Measurements from ENCODE around the gene FOXK2.

GRCh38 chr17:82494236-82495055 is 25.1 kb upstream of the FOXK2 start:
- TF ChIP-seq, protein P1, sequence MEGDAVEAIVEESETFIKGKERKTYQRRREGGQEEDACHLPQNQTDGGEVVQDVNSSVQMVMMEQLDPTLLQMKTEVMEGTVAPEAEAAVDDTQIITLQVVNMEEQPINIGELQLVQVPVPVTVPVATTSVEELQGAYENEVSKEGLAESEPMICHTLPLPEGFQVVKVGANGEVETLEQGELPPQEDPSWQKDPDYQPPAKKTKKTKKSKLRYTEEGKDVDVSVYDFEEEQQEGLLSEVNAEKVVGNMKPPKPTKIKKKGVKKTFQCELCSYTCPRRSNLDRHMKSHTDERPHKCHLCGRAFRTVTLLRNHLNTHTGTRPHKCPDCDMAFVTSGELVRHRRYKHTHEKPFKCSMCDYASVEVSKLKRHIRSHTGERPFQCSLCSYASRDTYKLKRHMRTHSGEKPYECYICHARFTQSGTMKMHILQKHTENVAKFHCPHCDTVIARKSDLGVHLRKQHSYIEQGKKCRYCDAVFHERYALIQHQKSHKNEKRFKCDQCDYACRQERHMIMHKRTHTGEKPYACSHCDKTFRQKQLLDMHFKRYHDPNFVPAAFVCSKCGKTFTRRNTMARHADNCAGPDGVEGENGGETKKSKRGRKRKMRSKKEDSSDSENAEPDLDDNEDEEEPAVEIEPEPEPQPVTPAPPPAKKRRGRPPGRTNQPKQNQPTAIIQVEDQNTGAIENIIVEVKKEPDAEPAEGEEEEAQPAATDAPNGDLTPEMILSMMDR (conservative IDR thresholded peaks at IDR 0.05; ENCODE audit: low read length): peak; percentile 93
- TF ChIP-seq EZH2phosphoT487 (IDR thresholded peaks at IDR 0.05; ENCODE audit: borderline replicate concordance, low read depth, low read length): no peak
